ENCODE measurements around the gene SLC4A3. TPM values are rescaled to one million over a fixed set of nuclear protein-coding genes. Genes with fewer than 3 reads are reported as not detected.

Gene SLC4A3
- total RNA-seq, 1 donor from 2014 or later: 13.5 TPM

DNA sequence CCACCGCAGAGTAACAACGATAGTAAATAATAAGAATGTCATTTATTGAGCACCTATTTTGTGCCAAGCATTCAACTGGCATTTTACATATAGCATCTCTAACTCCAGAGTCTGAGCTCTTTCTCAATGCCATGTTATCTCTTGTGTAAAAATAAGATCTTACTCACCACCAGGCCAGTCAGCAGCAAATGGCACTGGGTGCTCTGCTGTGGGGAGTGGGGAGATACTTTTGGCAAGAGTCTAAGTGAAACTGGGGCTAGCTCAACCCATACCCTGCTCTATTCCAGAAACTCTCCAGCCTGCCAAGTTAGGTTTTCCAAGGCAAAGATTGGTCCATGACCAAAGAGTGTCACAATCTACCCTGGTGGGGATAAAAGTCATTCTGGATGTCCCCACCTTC, 5.0 kb upstream of the SLC4A3 start:
- no peaks in the 10 kb centered on the region for H3K36me3 ChIP-seq
- H3K27me3 ChIP-seq: no peaks in the 10 kb centered on the region
- peaks cover 4% of the 10 kb centered on the region for H3K4me1 ChIP-seq
- no peak overlapping the region for H3K27ac ChIP-seq
- DNase-seq (ENCODE audit: extremely low spot score in 2 of 2): no peak
- TF ChIP-seq, protein P1, sequence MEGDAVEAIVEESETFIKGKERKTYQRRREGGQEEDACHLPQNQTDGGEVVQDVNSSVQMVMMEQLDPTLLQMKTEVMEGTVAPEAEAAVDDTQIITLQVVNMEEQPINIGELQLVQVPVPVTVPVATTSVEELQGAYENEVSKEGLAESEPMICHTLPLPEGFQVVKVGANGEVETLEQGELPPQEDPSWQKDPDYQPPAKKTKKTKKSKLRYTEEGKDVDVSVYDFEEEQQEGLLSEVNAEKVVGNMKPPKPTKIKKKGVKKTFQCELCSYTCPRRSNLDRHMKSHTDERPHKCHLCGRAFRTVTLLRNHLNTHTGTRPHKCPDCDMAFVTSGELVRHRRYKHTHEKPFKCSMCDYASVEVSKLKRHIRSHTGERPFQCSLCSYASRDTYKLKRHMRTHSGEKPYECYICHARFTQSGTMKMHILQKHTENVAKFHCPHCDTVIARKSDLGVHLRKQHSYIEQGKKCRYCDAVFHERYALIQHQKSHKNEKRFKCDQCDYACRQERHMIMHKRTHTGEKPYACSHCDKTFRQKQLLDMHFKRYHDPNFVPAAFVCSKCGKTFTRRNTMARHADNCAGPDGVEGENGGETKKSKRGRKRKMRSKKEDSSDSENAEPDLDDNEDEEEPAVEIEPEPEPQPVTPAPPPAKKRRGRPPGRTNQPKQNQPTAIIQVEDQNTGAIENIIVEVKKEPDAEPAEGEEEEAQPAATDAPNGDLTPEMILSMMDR (IDR thresholded peaks at IDR 0.05): no peak
- TF ChIP-seq POLR2A (IDR thresholded peaks at IDR 0.05): no peak
- TF ChIP-seq POLR2AphosphoS5 (IDR thresholded peaks at IDR 0.05; ENCODE audit: insufficient read depth in 1 of 2, low read depth in 1 of 2): no peak
- intact Hi-C loops (cut with DNase I): no loop called here
- no peaks in the 10 kb centered on the region for H3K9me3 ChIP-seq
- H3K4me3 ChIP-seq: no peak overlapping the region

DNA sequence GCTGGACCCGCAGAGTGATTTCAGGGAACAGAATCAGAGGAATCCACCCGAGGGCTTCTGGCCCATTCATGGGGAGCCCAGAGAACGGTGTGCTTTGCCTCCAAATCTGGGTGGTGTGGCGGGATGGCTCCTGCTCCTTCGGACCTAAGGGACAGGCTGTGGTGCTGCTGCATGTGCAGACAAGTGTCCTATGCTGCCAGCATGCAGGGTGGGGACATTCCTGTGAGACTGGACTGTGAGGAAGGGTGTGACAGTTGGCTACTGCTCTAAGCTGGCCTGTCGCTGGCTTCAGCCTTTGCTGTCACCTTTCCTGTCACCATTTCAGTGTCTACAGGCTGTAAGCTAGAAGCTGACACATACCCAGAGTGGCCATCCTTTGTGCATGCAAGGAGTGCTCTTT, 2.9 kb upstream of the SLC4A3 start:
- Histone ChIP-seq H3K4me3 (no peak overlapping the region), H3K36me3 (no peaks in the 10 kb centered on the region), H3K27ac (no peak overlapping the region), H3K4me1 (peaks cover 12% of the 10 kb centered on the region), H3K9me3 (no peaks in the 10 kb centered on the region), H3K27me3 (no peaks in the 10 kb centered on the region)
- intact Hi-C loops (cut with DNase I): no loop called here
- no peak for DNase-seq (ENCODE audit: extremely low spot score in 2 of 2)
- TF ChIP-seq, protein P1 (IDR thresholded peaks at IDR 0.05): no peak
- TF ChIP-seq POLR2A (IDR thresholded peaks at IDR 0.05) (no peak), POLR2AphosphoS5 (IDR thresholded peaks at IDR 0.05; ENCODE audit: insufficient read depth in 1 of 2, low read depth in 1 of 2) (no peak)

DNA sequence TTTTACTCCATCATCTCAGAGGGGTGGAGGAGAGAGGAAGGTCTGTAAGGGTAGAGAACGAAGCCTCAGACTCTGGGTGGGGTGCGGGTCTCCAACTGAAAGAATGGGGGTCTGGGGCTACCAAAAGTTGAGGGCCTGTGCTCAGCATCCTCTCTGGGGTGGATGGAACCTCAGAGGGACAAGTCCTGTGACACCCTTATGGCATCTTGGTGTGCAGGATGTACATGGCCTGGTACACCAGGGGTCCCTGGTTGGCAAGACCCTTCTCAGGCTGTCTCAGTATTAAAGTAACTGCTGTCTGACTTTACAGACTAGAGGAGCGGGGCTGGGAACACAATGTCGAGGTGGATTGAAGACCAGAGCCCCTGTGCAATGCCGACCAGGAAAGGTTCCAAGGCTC, 2.3 kb upstream of the SLC4A3 start:
- no peak for DNase-seq (ENCODE audit: extremely low spot score in 2 of 2)
- Histone ChIP-seq H3K36me3 (no peaks in the 10 kb centered on the region), H3K4me3 (no peak overlapping the region), H3K9me3 (no peaks in the 10 kb centered on the region), H3K27ac (no peak overlapping the region), H3K27me3 (no peaks in the 10 kb centered on the region), H3K4me1 (peaks cover 12% of the 10 kb centered on the region)
- intact Hi-C loops (cut with DNase I): no loop called here
- TF ChIP-seq POLR2AphosphoS5 (IDR thresholded peaks at IDR 0.05; ENCODE audit: insufficient read depth in 1 of 2, low read depth in 1 of 2) (no peak), POLR2A (IDR thresholded peaks at IDR 0.05) (no peak)
- TF ChIP-seq, protein P1 (IDR thresholded peaks at IDR 0.05): no peak

DNA sequence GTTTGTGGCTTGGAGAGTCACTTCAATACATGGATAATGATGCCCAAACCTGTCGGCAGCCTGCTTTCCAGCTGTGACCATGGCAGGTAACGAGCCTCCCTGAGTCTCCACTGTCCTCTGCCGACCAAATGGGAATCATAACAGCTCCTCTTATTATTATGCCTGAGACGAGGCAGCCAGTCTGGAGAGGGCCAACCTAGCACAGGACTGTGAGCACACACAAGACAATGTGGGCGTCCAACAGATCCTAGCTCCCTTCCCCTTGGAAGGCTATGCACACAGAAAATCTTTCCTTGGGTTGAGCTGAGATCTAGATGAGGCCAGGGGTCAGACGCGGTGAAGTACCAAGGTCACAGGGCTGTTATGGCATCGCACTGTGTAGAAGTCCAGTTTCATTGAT, 890 bp upstream of the SLC4A3 start:
- H3K27me3 ChIP-seq: no peaks in the 10 kb centered on the region

DNA sequence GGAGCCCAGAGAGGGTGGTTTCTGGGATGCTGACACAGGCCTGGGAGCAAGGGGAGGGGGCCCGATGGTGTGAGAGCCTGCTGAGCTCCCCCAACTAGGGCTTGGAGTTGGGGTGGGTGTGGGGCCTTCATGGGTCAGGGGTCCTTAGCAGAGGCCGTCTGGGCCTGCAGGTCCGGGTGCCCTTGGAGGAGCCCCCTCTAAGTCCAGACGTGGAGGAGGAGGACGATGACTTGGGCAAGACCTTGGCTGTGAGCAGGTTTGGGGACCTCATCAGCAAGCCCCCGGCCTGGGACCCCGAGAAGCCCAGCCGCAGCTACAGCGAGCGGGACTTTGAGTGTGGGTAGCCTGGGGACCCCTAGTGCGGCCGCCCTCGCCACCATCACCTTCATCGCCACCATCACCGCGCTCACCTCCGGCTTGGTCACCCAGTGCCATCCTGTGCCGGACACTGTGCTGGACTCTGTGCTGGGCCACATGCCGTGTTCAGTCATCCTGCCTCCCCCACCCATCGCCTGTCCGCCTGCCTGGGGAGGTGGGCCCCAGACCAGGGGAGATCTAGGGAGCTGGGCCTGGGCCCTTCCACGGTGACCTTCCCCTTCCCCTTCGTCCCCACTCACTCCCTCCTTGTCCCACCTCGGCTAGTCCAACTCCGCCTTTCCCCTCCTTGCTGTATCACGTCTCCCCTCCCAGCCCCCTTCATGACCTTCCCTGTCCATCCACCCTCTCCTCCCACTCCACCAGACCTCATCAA, 980 bp downstream of the SLC4A3 start:
- Histone ChIP-seq H3K27ac (no peak overlapping the region), H3K4me1 (peaks cover 12% of the 10 kb centered on the region), H3K27me3 (no peaks in the 10 kb centered on the region), H3K4me3 (peak overlapping the region; percentile 45 to 82), H3K36me3 (no peaks in the 10 kb centered on the region), H3K9me3 (no peaks in the 10 kb centered on the region)
- no peak for DNase-seq (ENCODE audit: extremely low spot score in 2 of 2)
- TF ChIP-seq, protein P1 (IDR thresholded peaks at IDR 0.05): no peak
- no peak for TF ChIP-seq POLR2A (IDR thresholded peaks at IDR 0.05)
- TF ChIP-seq POLR2AphosphoS5 (IDR thresholded peaks at IDR 0.05; ENCODE audit: insufficient read depth in 1 of 2, low read depth in 1 of 2): no peak
- intact Hi-C loops (cut with DNase I): no loop called here

More for the DNA sequence above, 890 bp upstream of the SLC4A3 start:
- TF ChIP-seq, protein P1 (IDR thresholded peaks at IDR 0.05): no peak
- no peak for TF ChIP-seq POLR2A (IDR thresholded peaks at IDR 0.05)
- no peak for TF ChIP-seq POLR2AphosphoS5 (IDR thresholded peaks at IDR 0.05; ENCODE audit: insufficient read depth in 1 of 2, low read depth in 1 of 2)
- DNase-seq (ENCODE audit: extremely low spot score in 2 of 2): no peak
- H3K4me1 ChIP-seq: peaks cover 12% of the 10 kb centered on the region
- H3K36me3 ChIP-seq: no peaks in the 10 kb centered on the region
- no peak overlapping the region for H3K27ac ChIP-seq
- intact Hi-C loops (cut with DNase I): no loop called here
- H3K4me3 ChIP-seq: no peak overlapping the region
- no peaks in the 10 kb centered on the region for H3K9me3 ChIP-seq

Measured in vagina (tissue), 2 donors.